Measurements from ENCODE around the gene DLK1.

Gene DLK1

GRCh38 chr14:100715803-100716202 is 10.9 kb upstream of the DLK1 start:
- DNase-seq = no peak

- no peak for DNase-seq
These were observed 9.3 kb upstream of the DLK1 start for GRCh38 chr14:100717386-100717785.

GRCh38 chr14:100719976-100720520 is 6.6 kb upstream of the DLK1 start:
- no peak for DNase-seq

- no peak for DNase-seq
These were observed 5.1 kb upstream of the DLK1 start for GRCh38 chr14:100721568-100721967.

GRCh38 chr14:100722367-100722766 is 4.3 kb upstream of the DLK1 start:
- DNase-seq = no peak

- DNase-seq = no peak
These were observed 3.4 kb upstream of the DLK1 start for GRCh38 chr14:100723135-100723829.

GRCh38 chr14:100723830-100724437 is 2.8 kb upstream of the DLK1 start:
- no peak for DNase-seq

GRCh38 chr14:100724536-100724935 is 2.2 kb upstream of the DLK1 start:
- DNase-seq = no peak

GRCh38 chr14:100725587-100726387 is 905 bp upstream of the DLK1 start:
- DNase-seq = no peak

- DNase-seq = no peak
These were observed 587 bp downstream of the DLK1 start for GRCh38 chr14:100727086-100727872.

- no peak for DNase-seq
These were observed 1.2 kb downstream of the DLK1 start for GRCh38 chr14:100727873-100728240.

GRCh38 chr14:100728962-100729361 is 2.3 kb downstream of the DLK1 start:
- DNase-seq = no peak

- DNase-seq = no peak
These were observed 3.3 kb downstream of the DLK1 start for GRCh38 chr14:100729982-100730381.

- DNase-seq = no peak
These were observed 3.9 kb downstream of the DLK1 start for GRCh38 chr14:100730581-100730980.

GRCh38 chr14:100731011-100731670 is 4.4 kb downstream of the DLK1 start:
- DNase-seq = no peak

- DNase-seq = no peak
These were observed 5.4 kb downstream of the DLK1 start for GRCh38 chr14:100731846-100732765.

GRCh38 chr14:100732766-100733100 is 6.0 kb downstream of the DLK1 start:
- DNase-seq = no peak

- no peak for DNase-seq
These were observed 6.6 kb downstream of the DLK1 start for GRCh38 chr14:100733152-100733850.

GRCh38 chr14:100734031-100734990 is 7.6 kb downstream of the DLK1 start:
- DNase-seq = no peak

GRCh38 chr14:100735271-100735670 is 8.6 kb downstream of the DLK1 start:
- no peak for DNase-seq
